T-helper 17 cell (primary cell): ENCODE data around the gene TMEM38B. TPM values are rescaled to one million over a fixed set of nuclear protein-coding genes. Genes with fewer than 3 reads are reported as not detected.

Source experiments
- ATAC-seq: fragments of 150-1000 bp; cut with Tn5 transposase; 2 replicates; pipeline ENCODE4 v1.10.0; 2021; ENCODE audit warnings: mild to moderate bottlenecking, moderate library complexity
- DNase-seq, 3 donors: peaks; one replicate each; pipeline versions ENCODE4 v3.0.0 to v3.0.0-alpha.2; 2020 to 2021
- H3K9me3 ChIP-seq: one replicate; pipeline ENCODE4 v1.7.0; 2013; ENCODE audit warnings: low read length, mild to moderate bottlenecking; ENCODE audit not compliant: control insufficient read depth, poor library complexity, severe bottlenecking
- H3K27ac Mint-ChIP-seq: one replicate; pipeline ENCODE4 v1.8.0; 2022; ENCODE audit warnings: mild to moderate bottlenecking, moderate library complexity, mixed read lengths
- H3K27me3 Mint-ChIP-seq: one replicate; pipeline ENCODE4 v1.8.0; 2022; ENCODE audit warnings: mixed read lengths
- H3K36me3 Mint-ChIP-seq: one replicate; pipeline ENCODE4 v1.8.0; 2022; ENCODE audit warnings: low read depth, mixed read lengths
- H3K4me1 Mint-ChIP-seq: one replicate; pipeline ENCODE4 v1.8.0; 2022; ENCODE audit warnings: mild to moderate bottlenecking, mixed read lengths
- H3K4me3 Mint-ChIP-seq: one replicate; pipeline ENCODE4 v1.8.0; 2022; ENCODE audit warnings: mild to moderate bottlenecking, moderate library complexity, mixed read lengths
- total RNA-seq, 4 donors: library from RNA in 2 of 4; stranded (reverse) in 2 of 4; gene quantifications; one replicate each; pipeline ENCODE4 v1.2.3 and lab custom pipeline; 2022 to 2026

The TMEM38B gene
- total RNA-seq, 2 donors from 2014 or later: 5.9 to 9.4 TPM

GRCh38 chr9:105670775-105671174 lies 23.6 kb upstream of the TMEM38B start:
- peaks cover 14% of the 10 kb centered on the region for H3K27me3 Mint-ChIP-seq
- H3K27ac Mint-ChIP-seq: no peak overlapping the region
- peaks cover 4% of the 10 kb centered on the region for H3K4me1 Mint-ChIP-seq
- DNase-seq (no peak), ATAC-seq (no peak)
- no peaks in the 10 kb centered on the region for H3K9me3 ChIP-seq
- H3K36me3 Mint-ChIP-seq: no peaks in the 10 kb centered on the region
- no peak overlapping the region for H3K4me3 Mint-ChIP-seq

GRCh38 chr9:105672711-105673234 lies 21.6 kb upstream of the TMEM38B start:
- Mint-ChIP-seq H3K4me1 (peaks cover 4% of the 10 kb centered on the region), H3K4me3 (no peak overlapping the region)
- ATAC-seq: no peak

DNA sequence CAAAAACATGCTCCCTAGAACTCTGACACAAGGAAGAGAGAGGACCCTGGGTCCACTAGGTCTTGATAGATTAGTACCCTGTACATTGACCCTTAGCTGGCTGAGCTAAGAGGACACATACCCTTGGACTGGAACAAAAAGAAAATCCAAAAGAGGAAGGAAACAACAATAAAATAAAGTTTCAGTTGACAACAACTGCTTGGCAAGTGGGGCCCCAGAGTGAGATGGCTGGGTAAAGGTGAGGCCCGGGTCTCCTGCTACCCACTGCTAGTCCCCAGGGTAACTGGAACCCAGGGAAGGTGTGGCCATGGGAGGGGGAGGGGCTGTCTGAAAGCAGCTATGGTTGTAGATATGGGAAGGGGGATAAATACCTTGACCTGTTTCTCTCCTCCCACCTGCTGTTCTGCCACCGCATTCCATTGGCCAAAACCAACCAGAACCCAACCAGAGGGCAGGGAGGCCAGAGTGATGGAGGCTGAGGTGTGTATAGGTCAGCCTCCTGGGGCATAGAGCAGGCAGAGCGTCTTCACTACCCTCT lies 20.4 kb upstream of the TMEM38B start:
- ATAC-seq: no peak
- Mint-ChIP-seq H3K4me1 (peaks cover 4% of the 10 kb centered on the region), H3K4me3 (no peak overlapping the region)

More at GRCh38 chr9:105672711-105673234, 21.6 kb upstream of the TMEM38B start:
- Mint-ChIP-seq H3K36me3 (no peaks in the 10 kb centered on the region), H3K27ac (no peak overlapping the region), H3K27me3 (peaks cover 14% of the 10 kb centered on the region)
- no peak for DNase-seq
- H3K9me3 ChIP-seq: no peaks in the 10 kb centered on the region

DNA sequence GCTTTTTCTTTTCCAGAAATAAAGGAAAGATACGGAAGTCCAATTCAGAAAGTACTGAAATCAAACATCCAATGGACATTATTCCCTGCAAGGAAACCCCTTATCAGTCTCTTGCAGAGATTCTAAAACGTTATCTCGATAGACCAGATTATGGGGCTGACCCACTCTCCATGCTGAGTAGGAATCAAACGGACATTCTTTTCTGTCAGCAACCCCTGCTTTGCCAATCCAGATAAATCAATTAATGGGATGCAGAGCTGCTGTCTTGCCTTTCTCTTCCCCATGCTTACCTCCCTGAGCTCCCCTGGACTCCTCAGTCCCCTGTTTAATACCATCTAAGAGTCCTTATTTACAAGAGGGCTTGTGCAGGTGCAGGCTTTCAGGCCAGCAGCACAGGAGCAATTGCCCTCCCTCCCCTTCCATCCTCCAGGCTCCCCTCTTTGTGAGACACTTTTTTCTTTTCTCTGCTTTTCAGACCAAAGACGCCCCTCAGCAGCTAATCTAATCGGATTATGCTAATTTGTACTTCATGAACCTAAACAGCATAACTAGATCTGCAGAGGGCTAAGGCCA lies 17.9 kb upstream of the TMEM38B start:
- DNase-seq (no peak), ATAC-seq (no peak)
- no peak overlapping the region for H3K4me3 Mint-ChIP-seq
- H3K4me1 Mint-ChIP-seq: no peaks in the 10 kb centered on the region
- no peak overlapping the region for H3K27ac Mint-ChIP-seq
- peaks cover 13% of the 10 kb centered on the region for H3K27me3 Mint-ChIP-seq
- no peaks in the 10 kb centered on the region for H3K36me3 Mint-ChIP-seq
- H3K9me3 ChIP-seq: no peaks in the 10 kb centered on the region

More for the DNA sequence above, 20.4 kb upstream of the TMEM38B start:
- H3K27me3 Mint-ChIP-seq: peaks cover 14% of the 10 kb centered on the region
- no peak overlapping the region for H3K27ac Mint-ChIP-seq
- H3K9me3 ChIP-seq: no peaks in the 10 kb centered on the region
- DNase-seq: no peak
- no peaks in the 10 kb centered on the region for H3K36me3 Mint-ChIP-seq

- Mint-ChIP-seq H3K36me3 (no peaks in the 10 kb centered on the region), H3K27me3 (peaks cover 13% of the 10 kb centered on the region), H3K4me3 (no peak overlapping the region), H3K27ac (no peak overlapping the region), H3K4me1 (no peaks in the 10 kb centered on the region)
- ATAC-seq (no peak), DNase-seq (no peak)
- no peaks in the 10 kb centered on the region for H3K9me3 ChIP-seq
These were observed 16.2 kb upstream of the TMEM38B start for GRCh38 chr9:105678163-105678562.

DNA sequence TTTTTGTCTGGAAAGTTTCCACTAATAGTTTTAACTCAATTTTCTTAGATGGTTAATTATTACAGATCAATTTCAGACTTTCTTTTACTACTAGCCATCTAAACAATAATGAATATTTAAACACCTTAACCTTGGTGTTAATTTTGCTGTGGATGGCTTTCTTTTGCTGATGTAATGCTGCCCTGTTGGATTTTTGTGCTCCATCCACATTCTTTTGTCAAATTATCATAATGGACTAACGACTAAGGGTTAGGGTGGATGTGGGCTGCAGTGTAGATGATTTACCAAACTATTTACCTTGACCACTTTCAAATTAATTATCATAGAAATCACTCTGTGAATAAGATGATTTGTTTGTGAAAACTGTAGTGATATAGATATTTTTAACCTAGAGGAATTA lies 15.6 kb upstream of the TMEM38B start:
- H3K27me3 Mint-ChIP-seq: peaks cover 13% of the 10 kb centered on the region
- peaks cover 1% of the 10 kb centered on the region for H3K36me3 Mint-ChIP-seq
- ATAC-seq (no peak), DNase-seq (no peak)
- H3K9me3 ChIP-seq: no peaks in the 10 kb centered on the region
- H3K4me3 Mint-ChIP-seq: no peak overlapping the region
- no peaks in the 10 kb centered on the region for H3K4me1 Mint-ChIP-seq
- no peak overlapping the region for H3K27ac Mint-ChIP-seq

GRCh38 chr9:105679257-105680022 lies 14.9 kb upstream of the TMEM38B start:
- no peaks in the 10 kb centered on the region for H3K9me3 ChIP-seq
- DNase-seq: no peak
- no peak overlapping the region for H3K27ac Mint-ChIP-seq
- ATAC-seq: no peak
- peaks cover 13% of the 10 kb centered on the region for H3K27me3 Mint-ChIP-seq
- peaks cover 3% of the 10 kb centered on the region for H3K36me3 Mint-ChIP-seq
- H3K4me1 Mint-ChIP-seq: no peaks in the 10 kb centered on the region
- H3K4me3 Mint-ChIP-seq: no peak overlapping the region

DNA sequence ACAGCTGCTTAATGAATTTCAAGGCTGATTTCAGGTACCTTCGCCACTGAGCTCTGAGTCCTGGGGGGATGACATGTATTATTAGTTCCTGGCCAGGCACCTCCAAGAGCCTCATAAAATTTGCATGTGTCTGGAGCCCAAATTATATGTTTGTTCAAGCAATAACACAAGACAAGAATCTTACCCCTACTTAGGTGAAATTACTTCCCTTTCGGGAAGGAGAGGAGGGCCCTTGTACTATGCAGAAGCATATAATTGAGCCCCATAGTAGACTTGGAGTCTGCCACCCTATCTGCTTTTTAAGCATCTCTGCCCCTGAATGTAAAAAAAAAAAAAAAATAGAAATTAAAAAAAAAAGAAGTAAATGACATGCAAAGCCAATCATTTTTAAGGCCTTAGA lies 13.0 kb upstream of the TMEM38B start:
- ATAC-seq: no peak

GRCh38 chr9:105681724-105682123 lies 12.6 kb upstream of the TMEM38B start:
- no peaks in the 10 kb centered on the region for H3K9me3 ChIP-seq
- H3K4me3 Mint-ChIP-seq: no peak overlapping the region
- DNase-seq (no peak), ATAC-seq (no peak)
- H3K27ac Mint-ChIP-seq: no peak overlapping the region
- peaks cover 3% of the 10 kb centered on the region for H3K36me3 Mint-ChIP-seq
- H3K27me3 Mint-ChIP-seq: peaks cover 13% of the 10 kb centered on the region
- H3K4me1 Mint-ChIP-seq: no peaks in the 10 kb centered on the region

More for the DNA sequence above, 13.0 kb upstream of the TMEM38B start:
- H3K9me3 ChIP-seq: no peaks in the 10 kb centered on the region
- Mint-ChIP-seq H3K27ac (no peak overlapping the region), H3K4me1 (no peaks in the 10 kb centered on the region), H3K4me3 (no peak overlapping the region), H3K36me3 (peaks cover 3% of the 10 kb centered on the region), H3K27me3 (peaks cover 13% of the 10 kb centered on the region)
- DNase-seq: no peak

- peaks cover 27% of the 10 kb centered on the region for H3K27me3 Mint-ChIP-seq
- no peaks in the 10 kb centered on the region for H3K9me3 ChIP-seq
- H3K4me3 Mint-ChIP-seq: no peak overlapping the region
- DNase-seq (no peak), ATAC-seq (no peak)
- H3K36me3 Mint-ChIP-seq: peaks cover 3% of the 10 kb centered on the region
- H3K27ac Mint-ChIP-seq: no peak overlapping the region
- H3K4me1 Mint-ChIP-seq: peaks cover 2% of the 10 kb centered on the region
These were observed 10.6 kb upstream of the TMEM38B start for GRCh38 chr9:105683688-105684275.

GRCh38 chr9:105686936-105687335 lies 7.4 kb upstream of the TMEM38B start:
- Mint-ChIP-seq H3K4me3 (no peak overlapping the region), H3K27me3 (peaks cover 37% of the 10 kb centered on the region), H3K4me1 (peaks cover 2% of the 10 kb centered on the region), H3K36me3 (peaks cover 3% of the 10 kb centered on the region), H3K27ac (no peak overlapping the region)
- no peak for ATAC-seq
- DNase-seq: no peak
- H3K9me3 ChIP-seq: no peaks in the 10 kb centered on the region

DNA sequence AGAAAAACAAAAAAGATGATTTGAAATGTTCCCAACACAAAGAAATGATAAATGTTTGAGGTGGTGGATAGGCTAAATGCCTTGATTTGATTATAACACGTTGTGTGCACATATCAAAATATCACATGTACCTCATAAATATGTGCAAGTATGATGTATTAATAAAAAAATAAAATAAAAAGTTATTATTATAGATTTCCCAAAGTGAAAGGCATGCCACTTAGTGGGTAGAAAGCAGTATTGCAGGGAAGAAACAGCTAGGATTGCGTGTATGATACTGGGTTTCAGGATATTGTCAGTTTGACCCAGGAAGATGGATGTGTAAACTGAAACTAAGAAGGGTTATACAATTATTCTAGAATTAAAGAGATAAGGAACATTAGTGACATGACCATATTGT lies 3.6 kb upstream of the TMEM38B start:
- peaks cover 50% of the 10 kb centered on the region for H3K27me3 Mint-ChIP-seq
- peaks cover 14% of the 10 kb centered on the region for H3K4me1 Mint-ChIP-seq
- ATAC-seq (no peak), DNase-seq (no peak)
- H3K9me3 ChIP-seq: no peaks in the 10 kb centered on the region
- peaks cover 5% of the 10 kb centered on the region for H3K36me3 Mint-ChIP-seq
- H3K4me3 Mint-ChIP-seq: no peak overlapping the region
- H3K27ac Mint-ChIP-seq: no peak overlapping the region

GRCh38 chr9:105693435-105694189 lies 729 bp upstream of the TMEM38B start:
- DNase-seq: no peak
- ATAC-seq: peak; percentile 1
- Mint-ChIP-seq H3K4me1 (peaks cover 13% of the 10 kb centered on the region), H3K27me3 (peaks cover 35% of the 10 kb centered on the region), H3K4me3 (peak overlapping the region; percentile 92), H3K27ac (peak overlapping the region; percentile 86), H3K36me3 (peaks cover 5% of the 10 kb centered on the region)
- no peaks in the 10 kb centered on the region for H3K9me3 ChIP-seq
